Activated T-cell treated with anti-CD3 and anti-CD28 coated beads for 24 hours (primary cell): ENCODE measurements around the gene XRN2.

Source experiments
- DNase-seq: peaks from one replicate; pipeline ENCODE4 v3.0.0-alpha.2; 2020; ENCODE audit warnings: low read depth

Gene XRN2, protein sequence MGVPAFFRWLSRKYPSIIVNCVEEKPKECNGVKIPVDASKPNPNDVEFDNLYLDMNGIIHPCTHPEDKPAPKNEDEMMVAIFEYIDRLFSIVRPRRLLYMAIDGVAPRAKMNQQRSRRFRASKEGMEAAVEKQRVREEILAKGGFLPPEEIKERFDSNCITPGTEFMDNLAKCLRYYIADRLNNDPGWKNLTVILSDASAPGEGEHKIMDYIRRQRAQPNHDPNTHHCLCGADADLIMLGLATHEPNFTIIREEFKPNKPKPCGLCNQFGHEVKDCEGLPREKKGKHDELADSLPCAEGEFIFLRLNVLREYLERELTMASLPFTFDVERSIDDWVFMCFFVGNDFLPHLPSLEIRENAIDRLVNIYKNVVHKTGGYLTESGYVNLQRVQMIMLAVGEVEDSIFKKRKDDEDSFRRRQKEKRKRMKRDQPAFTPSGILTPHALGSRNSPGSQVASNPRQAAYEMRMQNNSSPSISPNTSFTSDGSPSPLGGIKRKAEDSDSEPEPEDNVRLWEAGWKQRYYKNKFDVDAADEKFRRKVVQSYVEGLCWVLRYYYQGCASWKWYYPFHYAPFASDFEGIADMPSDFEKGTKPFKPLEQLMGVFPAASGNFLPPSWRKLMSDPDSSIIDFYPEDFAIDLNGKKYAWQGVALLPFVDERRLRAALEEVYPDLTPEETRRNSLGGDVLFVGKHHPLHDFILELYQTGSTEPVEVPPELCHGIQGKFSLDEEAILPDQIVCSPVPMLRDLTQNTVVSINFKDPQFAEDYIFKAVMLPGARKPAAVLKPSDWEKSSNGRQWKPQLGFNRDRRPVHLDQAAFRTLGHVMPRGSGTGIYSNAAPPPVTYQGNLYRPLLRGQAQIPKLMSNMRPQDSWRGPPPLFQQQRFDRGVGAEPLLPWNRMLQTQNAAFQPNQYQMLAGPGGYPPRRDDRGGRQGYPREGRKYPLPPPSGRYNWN

DNA sequence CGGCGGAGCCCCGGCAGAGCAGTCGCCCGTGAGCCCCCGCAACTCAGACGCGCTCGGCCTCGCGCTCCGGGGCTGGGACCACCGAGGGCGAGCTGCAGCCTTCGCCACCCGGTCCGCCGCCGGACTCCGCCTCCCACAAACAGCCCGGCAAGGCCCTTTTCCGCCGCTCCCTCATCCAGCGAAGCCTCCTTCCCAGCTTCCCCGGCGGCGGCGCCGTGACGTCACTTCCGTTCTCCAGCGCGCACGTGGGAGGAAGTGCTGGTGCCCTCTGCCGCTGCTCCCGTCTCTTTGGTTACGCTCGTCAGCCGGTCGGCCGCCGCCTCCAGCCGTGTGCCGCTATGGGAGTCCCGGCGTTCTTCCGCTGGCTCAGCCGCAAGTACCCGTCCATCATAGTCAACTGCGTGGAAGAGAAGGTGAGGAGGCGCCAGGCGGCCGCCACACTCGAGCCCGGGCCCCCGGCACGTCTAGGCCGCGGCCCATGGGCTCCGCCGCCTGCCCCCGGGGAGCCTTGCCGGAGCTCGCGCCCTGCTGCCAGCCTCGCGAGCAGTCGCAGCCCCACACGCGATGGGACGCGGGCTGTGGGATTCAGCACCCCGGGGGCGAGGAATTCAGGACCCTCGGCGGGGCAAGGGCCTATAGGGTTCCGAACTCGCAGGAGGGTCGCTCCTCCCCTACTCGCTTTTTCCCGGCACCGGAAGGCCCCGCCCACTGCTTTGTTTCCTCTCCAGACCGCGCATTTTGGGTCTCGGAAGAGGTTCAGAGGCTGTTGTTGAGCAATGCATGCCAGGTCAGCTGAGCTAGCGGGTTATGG is at the start of gene XRN2:
Gene XRN2, plus strand, starts transcription at position 271 of the 811 bp plus-strand sequence. Its CDS starts 68 bp downstream, at position 339.
- peak; percentile 95 for DNase-seq

DNA sequence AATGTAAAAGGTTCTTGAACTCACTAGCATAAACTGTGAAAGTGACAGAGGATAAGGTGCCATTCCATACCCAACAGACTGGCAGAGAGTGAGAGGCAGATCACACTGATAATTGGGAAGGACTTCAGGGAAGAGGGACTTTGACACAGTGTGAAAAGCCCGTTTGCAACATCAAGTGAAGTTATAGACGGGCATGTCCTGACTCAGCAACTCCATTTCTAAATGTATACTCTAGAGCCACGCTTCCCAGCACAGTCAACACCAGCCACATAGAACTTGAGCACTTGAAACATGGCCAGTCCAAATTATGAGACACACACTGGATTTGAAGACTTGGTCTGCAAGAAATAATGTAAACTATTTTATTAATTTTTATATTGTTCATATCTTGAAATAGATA is 45.9 kb upstream of the XRN2 start:
- no peak for DNase-seq

- DNase-seq = no peak
Measured at GRCh38 chr20:21258411-21258810, 44.7 kb upstream of the XRN2 start.

DNA sequence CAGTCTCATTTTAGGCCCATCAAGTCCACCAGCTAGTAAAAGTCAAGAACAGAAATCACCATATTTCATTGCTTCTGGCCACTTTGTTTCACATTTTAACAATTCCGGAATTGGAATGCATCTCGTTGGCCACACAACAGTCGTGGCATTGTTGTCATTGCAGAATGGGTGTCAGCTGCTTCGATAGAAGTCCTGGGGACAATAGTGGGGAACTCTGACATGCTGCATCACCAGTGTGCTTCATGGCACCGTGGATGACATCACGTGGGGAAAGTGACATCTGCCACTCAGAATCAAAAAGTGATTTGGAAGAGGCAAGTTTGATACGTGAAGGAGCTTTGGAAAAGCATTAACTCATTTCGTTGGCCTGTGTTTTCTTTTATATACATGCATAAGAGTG is 43.8 kb upstream of the XRN2 start:
- DNase-seq = no peak

- DNase-seq = no peak
Measured at GRCh38 chr20:21262812-21263211, 40.3 kb upstream of the XRN2 start.

DNA sequence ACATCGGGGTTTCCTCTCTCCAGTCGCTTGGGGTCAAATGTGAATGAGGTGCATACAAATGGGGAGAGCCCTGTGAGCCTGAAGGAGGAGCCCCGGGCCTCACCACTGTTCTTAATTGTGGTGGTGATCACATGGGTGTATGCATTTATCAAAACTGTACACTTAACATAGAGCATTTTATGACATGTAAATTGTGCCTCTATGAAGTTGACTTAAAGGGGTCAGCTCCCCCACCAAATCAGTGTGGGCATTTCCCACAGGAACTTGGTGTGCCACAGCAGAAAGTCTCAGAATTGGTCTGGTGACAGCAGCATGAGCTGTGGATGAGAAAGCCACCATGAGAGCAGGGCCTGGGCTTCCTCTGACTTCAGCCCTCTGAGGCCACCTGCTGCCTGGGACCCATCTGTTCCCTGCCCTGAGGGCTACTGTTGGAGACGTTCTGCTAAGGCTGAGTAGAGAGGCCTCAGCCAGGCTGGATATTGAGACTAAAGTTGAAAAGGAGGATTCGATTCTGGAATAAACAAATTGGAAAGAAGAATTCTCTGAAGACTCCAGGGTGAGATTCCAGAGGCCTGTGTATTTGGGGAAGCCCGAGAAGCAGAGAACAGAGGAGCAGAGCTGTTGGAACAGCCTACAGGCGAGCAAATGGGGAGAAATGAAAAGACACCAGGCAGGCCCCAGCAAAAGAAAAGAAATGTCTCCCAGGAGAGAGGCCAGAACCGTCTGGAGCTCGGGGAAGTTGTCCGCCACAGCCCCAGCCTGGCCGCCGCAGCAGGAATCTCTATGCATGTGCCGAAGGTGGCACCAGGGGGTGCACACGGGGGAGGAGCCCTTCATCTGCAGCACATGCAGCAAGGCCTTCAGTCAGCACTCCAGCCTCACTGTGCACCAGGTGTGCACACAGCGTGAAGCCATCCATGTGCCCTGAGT is 37.6 kb upstream of the XRN2 start:
- DNase-seq = no peak

- no peak for DNase-seq
Measured at GRCh38 chr20:21266191-21266536, 37.0 kb upstream of the XRN2 start.

DNA sequence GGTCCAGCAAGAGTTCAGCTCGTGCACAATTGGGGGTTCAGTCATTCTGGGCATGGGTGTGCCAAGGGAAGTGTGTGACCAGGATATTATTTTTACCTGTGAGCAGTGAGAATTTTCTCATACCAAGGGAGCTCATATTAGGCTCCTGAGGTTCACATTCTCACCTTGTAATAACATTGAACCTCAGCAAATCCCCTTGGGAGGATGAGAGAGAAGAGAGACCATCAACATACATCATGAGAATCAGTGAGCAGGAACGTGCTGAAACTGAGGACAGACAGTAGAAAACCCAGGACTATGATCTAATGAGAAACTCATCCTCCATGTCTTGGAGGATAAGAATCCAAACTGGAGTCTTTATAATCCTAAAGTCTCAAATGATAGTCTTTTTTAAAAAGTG is 33.4 kb upstream of the XRN2 start:
- no peak for DNase-seq

DNA sequence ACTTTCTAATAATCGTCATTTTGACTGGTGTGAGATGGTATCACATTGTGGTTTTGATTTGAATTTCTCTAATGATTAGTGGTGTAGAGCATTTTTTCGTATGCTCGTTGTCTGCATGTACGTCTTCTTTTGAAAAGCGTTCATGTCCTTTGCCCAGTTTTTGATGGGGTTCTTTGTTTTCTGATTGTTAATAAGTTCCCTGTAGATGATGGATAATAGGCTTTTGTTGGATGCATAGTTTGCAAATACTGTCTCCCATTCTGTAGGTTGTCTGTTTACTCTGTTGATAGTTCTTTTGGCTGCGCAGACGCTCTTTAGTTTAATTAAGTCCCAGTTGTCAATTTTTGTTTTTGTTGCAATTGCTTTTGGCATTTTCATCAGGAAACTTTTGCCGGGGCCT is 32.3 kb upstream of the XRN2 start:
- no peak for DNase-seq

DNA sequence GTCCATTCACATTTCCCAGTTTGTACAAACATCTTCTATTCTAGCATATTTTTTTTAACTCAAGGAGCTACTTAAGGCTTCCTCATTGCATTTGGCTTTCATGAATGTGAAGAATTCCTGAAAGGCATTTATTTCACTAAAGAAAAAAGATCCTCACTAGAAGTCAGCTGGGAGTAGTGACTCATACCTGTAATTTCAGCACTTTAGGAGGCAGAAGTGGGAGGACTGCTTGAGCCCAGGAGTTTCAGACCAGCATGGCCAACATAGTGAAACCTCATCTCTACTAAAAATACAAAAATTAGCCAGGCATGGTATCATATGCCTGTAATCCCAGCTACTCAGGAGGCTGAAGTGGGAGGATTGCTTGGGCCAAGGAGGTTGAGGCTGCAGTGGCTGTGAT is 30.9 kb upstream of the XRN2 start:
- DNase-seq = no peak

DNA sequence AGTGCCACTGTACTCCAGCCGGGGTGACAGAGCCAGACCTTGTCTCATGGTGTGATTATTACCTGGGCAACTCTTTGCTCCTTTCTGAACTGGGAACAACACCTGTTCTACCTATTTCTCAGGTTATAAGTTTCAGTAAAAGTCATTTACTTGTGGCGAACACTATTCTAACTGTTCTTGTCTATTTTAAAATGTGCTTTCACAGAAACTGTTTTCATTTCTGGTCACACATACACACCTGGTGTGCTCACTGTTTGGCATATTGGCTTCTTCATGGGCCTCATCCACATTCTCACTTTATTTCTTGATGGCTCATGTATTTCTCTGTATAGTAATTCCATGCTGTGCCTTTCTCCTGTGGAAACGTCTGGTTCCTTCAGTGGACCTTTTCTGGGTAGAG is 30.5 kb upstream of the XRN2 start:
- no peak for DNase-seq

- DNase-seq = no peak
Measured at GRCh38 chr20:21273755-21274386, 29.3 kb upstream of the XRN2 start.

- DNase-seq = no peak
Measured at GRCh38 chr20:21278829-21279228, 24.3 kb upstream of the XRN2 start.

DNA sequence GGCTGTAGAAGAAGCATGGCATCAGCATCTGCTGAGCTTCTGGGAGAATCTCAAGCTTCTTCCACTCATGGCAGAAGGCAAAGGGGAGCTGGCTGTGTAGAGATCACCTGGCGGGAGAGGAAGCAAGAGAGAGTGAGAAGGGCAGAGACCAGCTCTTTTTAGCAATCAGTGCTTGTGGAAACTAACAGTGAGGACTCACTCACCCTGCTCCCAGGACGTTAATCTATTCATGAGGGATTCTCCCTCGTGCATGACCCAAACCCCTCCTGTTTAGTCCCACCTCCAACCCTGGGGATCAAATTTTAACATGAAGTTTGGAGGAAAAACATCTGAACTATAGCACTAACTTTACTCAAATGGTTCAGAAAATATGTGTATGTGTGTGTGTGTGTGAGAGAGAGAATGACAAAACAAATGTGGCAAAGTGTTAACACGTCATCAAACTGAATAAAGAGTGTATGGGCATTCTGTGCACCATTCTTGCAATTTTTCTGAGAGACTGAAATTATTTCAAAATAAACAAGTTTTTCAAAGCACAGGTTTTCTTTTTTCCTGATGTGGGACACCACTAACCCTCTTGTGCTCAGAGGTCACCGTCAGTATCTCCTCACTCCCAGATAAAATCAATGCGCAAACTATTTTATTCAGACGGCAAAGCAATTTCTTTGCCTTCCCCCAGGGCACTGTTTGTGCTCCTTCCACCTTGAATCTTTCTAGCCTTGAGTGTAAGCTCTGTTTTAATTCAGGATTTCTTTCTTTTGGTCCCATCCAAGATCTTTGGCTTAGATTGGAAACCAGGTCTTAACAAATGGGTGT is 23.2 kb upstream of the XRN2 start:
- DNase-seq = no peak

DNA sequence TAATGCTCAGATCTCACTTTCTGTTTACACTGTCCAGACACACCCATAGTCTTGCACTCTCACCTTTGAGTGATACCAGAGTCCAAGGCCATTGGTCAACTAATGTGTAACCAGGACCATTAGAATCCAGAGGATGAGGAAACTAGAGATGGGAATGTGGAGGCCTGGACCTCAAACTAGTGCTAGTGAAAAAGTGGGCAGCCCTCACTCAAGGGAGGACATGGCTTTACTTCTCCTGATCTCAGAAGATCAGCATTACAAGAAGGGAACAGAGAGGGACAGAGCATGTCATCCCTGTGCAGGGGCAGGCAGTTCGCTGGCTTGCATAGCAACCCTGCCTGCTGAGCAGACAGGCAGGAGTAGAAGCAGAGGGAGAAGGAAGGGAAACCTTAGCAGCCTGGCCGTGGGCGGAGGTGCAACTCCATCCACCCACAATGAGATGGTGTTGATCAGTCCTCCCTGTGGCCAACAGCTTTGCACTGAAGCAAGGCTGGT is 22.6 kb upstream of the XRN2 start:
- DNase-seq = no peak

DNA sequence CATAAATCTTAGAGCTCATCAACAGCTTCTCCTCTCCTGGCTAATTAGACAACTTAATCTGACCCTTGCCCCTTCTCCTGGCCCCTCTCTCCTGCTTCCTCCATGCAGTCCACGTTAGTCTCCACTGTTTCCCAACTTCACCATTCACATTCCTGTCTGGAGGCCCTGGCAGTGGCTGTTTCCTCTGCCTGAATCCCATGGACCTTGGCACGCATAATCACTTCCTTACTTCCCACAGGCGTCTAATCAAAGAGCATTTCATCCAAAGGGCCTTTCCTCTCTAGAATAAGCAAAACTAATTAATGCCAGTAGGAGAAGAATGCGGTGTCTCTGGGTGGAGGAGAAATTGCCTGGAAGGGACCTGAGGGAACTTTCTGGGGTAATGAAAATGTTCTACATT is 16.4 kb upstream of the XRN2 start:
- no peak for DNase-seq

DNA sequence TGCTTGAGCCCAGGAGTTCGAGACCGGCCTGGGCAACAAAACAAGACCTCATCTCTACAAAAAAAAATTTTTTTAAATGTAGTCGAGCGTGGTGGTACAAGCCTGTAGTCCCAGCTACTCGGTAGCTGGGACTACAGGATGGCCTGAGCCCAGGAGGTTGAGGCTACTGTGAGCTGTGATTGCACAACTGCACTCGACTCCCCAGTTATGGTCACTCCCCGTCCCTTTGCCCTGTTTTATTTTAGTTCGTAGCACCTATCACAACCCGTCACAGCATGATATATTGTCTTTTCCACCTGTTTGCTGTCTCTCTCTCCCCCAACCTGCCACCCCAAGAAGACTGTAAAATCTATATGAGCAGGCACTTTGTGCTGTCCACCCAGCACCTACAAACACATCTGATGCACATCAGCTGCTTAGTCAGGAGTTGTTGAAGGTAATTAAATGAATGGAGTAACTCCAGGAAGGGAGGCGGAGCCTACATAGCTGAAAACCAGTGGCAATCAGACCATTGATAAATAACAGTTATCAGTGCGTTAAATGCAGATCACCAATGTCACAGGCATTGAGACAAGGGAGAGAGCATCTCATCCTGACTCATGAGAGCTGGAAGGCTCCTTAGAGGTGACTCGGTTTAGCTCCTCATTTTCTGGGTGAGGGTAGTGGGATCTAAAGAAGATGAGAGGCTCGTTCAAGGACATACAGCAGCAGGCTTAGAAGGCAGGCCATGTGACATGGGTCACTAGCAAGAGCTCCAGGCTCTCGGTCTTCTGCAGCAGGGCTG is 14.4 kb upstream of the XRN2 start:
- no peak for DNase-seq

DNA sequence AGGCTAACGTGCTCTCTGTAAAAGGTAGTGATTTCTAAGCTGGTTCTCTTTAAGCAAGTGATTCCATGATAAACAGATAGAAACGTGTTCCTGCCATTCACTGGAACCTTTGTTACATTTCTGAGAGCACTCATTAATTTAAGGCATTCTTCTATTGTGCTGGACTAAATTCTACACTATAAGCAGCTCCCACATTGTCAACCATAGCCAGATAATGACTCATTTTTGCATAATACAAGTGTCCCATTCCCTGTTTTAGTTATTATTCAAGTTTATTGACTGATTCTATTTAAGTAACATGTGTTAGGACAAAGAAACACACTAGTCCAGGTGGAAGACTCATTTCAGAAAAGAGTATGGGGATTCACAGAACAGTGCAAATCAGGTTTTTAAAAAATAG is 13.5 kb upstream of the XRN2 start:
- DNase-seq = no peak

DNA sequence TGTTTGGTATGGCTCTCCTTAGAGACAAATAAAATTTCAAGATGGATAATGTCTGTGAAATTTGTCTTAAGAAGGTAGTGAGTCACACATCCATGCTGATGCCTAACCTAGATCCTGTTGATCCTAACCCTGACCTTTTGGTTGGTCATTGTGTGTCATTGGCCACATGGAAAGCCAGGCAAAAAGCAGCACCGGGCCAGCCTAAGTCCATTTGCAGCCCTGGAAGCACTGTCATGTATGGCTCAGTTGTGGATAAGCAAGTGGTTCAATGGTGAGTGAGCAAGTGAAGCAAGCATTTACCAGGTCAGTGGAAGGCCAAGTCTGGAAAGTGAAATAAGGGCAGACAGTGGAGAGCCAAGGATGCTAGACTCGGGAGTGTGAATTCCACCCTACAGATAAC is 12.1 kb upstream of the XRN2 start:
- DNase-seq = no peak
